SK-N-SH treated with all-trans-retinoic acid at 6 μM for 48 hours (cell line): ENCODE data around the gene DHX36.

ENCODE experiments used
- ATAC-seq: fragments of 200-7000 bp; cut with Tn5 transposase; 3 replicates; pipeline ENCODE4 v1.9.1; 2020; ENCODE audit warnings: mild to moderate bottlenecking, moderate library complexity
- BACH2 ChIP-seq: fragments of 250-450 bp; sonication (Bioruptor Pico); IDR thresholded peaks from 2 replicates; pipeline ENCODE4 v1.9.0; 2021; ENCODE audit warnings: mild to moderate bottlenecking, borderline replicate concordance
- CSDC2 ChIP-seq: fragments of 250-450 bp; sonication (Bioruptor Pico); IDR thresholded peaks from 2 replicates; pipeline ENCODE4 v1.5.0; 2020; ENCODE audit warnings: mild to moderate bottlenecking, moderate library complexity
- ESRRG ChIP-seq: fragments of 250-450 bp; sonication (Bioruptor Pico); IDR thresholded peaks from 2 replicates; pipeline ENCODE4 v1.6.1; 2021; ENCODE audit warnings: mild to moderate bottlenecking
- GLIS3 ChIP-seq: fragments of 250-450 bp; sonication (Bioruptor Pico); IDR thresholded peaks from 2 replicates; pipeline ENCODE4 v1.5.0; 2020; ENCODE audit warnings: mild to moderate bottlenecking, moderate library complexity
- ISL1 ChIP-seq: fragments of 250-450 bp; sonication (Bioruptor Pico); IDR thresholded peaks from 2 replicates; pipeline ENCODE4 v2.1.2; 2022; ENCODE audit warnings: mild to moderate bottlenecking, moderate library complexity
- OSR1 ChIP-seq: fragments of 250-450 bp; sonication (Bioruptor Pico); IDR thresholded peaks from 2 replicates; pipeline ENCODE4 v1.8.0; 2022; ENCODE audit warnings: moderate library complexity, mild to moderate bottlenecking, inconsistent platforms
- PPARA ChIP-seq: fragments of 250-450 bp; sonication (Bioruptor Pico); IDR thresholded peaks from 2 replicates; pipeline ENCODE4 v1.5.0; 2020; ENCODE audit warnings: mild to moderate bottlenecking, borderline replicate concordance
- RARB ChIP-seq: fragments of 250-450 bp; sonication (Bioruptor Pico); IDR thresholded peaks from 2 replicates; pipeline ENCODE4 v1.8.0; 2021; ENCODE audit warnings: mild to moderate bottlenecking, moderate library complexity
- SNAI2 ChIP-seq: fragments of 250-450 bp; sonication (Bioruptor Pico); IDR thresholded peaks from 2 replicates; pipeline ENCODE4 v1.5.0; 2020; ENCODE audit warnings: mild to moderate bottlenecking, moderate library complexity
- TCF4 ChIP-seq: fragments of 250-450 bp; sonication (Bioruptor Pico); IDR thresholded peaks from 2 replicates; pipeline ENCODE4 v1.8.0; 2021; ENCODE audit warnings: mild to moderate bottlenecking, moderate library complexity, borderline replicate concordance
- TOX ChIP-seq: fragments of 250-450 bp; sonication (Bioruptor Pico); IDR thresholded peaks from 2 replicates; pipeline ENCODE4 v1.8.0; 2021; ENCODE audit warnings: mild to moderate bottlenecking, moderate library complexity, borderline replicate concordance
- ZFP3 ChIP-seq: fragments of 250-450 bp; sonication (Bioruptor Pico); IDR thresholded peaks from 2 replicates; pipeline ENCODE4 v1.5.0; 2020; ENCODE audit warnings: mild to moderate bottlenecking, moderate library complexity
- ZFP30 ChIP-seq: fragments of 450-650 bp; formaldehyde crosslinking; IDR thresholded peaks from 2 replicates; pipeline ENCODE4 v1.5.0; 2022; ENCODE audit warnings: mild to moderate bottlenecking, moderate library complexity
- ZNF565 ChIP-seq: fragments of 450-650 bp; formaldehyde crosslinking; conservative IDR thresholded peaks from 2 replicates; pipeline ENCODE4 v1.5.0; 2020; ENCODE audit warnings: low read depth, mild to moderate bottlenecking, moderate library complexity
- ZNF70 ChIP-seq: fragments of 450-650 bp; formaldehyde crosslinking; IDR thresholded peaks from 2 replicates; pipeline ENCODE4 v1.5.0; 2020; ENCODE audit warnings: mild to moderate bottlenecking, moderate library complexity
- TF ChIP-seq, protein P1 (sequence below): fragments of 250-450 bp; sonication (Bioruptor Pico); IDR thresholded peaks from 2 replicates; pipeline ENCODE4 v1.5.1; 2020; ENCODE audit warnings: low read depth, mild to moderate bottlenecking, moderate library complexity
- TF ChIP-seq, protein P2 (sequence below): fragments of 250-450 bp; sonication (Bioruptor Pico); IDR thresholded peaks from 2 replicates; pipeline ENCODE4 v1.8.0; 2021; ENCODE audit warnings: low read depth, mild to moderate bottlenecking, moderate library complexity, borderline replicate concordance
- TF ChIP-seq, protein P3 (sequence below): fragments of 250-450 bp; sonication (Bioruptor Pico); IDR thresholded peaks from 2 replicates; pipeline ENCODE4 v1.5.1; 2021; ENCODE audit warnings: mild to moderate bottlenecking, moderate library complexity
- TF ChIP-seq, protein P4 (sequence below): fragments of 250-450 bp; sonication (Bioruptor Pico); IDR thresholded peaks from 2 replicates; pipeline ENCODE4 v1.8.0; 2020; ENCODE audit warnings: mild to moderate bottlenecking, moderate library complexity, borderline replicate concordance

Gene DHX36

DNA sequence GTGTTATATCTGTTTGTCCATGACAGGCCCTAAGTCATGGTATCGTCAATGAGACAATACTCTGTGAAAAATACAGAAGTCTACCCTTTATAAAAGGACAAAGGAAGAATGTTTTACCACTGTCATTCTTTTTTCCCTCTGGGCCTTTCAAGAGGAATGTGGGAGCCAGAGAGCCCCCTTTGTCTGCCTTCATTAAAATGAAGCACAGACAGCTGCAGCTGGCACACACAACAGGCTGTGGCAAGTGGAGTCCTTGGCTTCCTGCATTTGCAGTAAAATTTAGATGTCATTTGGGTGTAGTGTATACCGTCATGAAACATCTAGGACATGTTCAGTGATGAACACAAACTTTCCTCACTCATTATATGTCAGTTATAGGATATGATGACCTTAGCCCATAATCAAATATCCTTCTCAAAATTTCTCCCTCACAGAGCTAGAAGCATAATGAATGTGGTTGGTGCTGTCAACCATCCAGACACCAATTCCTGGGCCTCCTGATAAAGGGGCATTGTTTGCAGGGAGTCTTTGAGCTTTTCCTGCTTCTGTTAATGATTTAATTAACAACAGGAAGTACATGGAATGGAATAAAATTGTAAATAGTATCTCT lies 76.4 kb downstream of the DHX36 start:
- ATAC-seq: no peak
- TF ChIP-seq PPARA (no peak), TCF4 (no peak), GLIS3 (CRISPR knock-in tag) (no peak)

DNA sequence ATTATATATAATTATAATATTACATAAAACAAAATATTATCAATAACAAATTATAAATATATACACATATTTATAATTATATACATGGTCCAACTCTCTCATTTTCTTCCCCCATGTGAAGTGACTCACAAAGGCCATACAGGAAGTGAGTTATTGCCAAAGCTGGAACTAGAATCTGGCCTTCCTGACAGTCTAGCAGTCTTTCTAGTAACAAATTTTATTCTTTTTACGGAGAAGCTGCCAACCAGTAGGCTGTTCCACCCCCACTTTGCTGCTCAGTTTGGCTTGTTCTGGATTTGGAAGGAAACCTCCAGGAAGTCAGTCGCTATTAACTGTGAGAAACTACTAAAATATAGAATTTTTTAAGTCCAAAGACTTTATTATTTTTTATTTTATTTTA lies 79.6 kb downstream of the DHX36 start:
- no peak for ATAC-seq
- no peak for TF ChIP-seq SNAI2 (CRISPR knock-in tag)
- TF ChIP-seq, protein P1, sequence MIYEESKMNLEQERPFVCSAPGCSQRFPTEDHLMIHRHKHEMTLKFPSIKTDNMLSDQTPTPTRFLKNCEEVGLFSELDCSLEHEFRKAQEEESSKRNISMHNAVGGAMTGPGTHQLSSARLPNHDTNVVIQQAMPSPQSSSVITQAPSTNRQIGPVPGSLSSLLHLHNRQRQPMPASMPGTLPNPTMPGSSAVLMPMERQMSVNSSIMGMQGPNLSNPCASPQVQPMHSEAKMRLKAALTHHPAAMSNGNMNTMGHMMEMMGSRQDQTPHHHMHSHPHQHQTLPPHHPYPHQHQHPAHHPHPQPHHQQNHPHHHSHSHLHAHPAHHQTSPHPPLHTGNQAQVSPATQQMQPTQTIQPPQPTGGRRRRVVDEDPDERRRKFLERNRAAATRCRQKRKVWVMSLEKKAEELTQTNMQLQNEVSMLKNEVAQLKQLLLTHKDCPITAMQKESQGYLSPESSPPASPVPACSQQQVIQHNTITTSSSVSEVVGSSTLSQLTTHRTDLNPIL (CRISPR knock-in tag): no peak
- TF ChIP-seq RARB (CRISPR knock-in tag): no peak
- no peak for TF ChIP-seq PPARA
- TF ChIP-seq ZNF565 (CRISPR knock-in tag): no peak
- TF ChIP-seq, protein P2, sequence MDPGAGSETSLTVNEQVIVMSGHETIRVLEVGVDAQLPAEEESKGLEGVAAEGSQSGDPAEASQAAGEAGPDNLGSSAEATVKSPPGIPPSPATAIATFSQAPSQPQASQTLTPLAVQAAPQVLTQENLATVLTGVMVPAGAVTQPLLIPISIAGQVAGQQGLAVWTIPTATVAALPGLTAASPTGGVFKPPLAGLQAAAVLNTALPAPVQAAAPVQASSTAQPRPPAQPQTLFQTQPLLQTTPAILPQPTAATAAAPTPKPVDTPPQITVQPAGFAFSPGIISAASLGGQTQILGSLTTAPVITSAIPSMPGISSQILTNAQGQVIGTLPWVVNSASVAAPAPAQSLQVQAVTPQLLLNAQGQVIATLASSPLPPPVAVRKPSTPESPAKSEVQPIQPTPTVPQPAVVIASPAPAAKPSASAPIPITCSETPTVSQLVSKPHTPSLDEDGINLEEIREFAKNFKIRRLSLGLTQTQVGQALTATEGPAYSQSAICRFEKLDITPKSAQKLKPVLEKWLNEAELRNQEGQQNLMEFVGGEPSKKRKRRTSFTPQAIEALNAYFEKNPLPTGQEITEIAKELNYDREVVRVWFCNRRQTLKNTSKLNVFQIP (CRISPR knock-in tag): no peak
- TF ChIP-seq, protein P3, sequence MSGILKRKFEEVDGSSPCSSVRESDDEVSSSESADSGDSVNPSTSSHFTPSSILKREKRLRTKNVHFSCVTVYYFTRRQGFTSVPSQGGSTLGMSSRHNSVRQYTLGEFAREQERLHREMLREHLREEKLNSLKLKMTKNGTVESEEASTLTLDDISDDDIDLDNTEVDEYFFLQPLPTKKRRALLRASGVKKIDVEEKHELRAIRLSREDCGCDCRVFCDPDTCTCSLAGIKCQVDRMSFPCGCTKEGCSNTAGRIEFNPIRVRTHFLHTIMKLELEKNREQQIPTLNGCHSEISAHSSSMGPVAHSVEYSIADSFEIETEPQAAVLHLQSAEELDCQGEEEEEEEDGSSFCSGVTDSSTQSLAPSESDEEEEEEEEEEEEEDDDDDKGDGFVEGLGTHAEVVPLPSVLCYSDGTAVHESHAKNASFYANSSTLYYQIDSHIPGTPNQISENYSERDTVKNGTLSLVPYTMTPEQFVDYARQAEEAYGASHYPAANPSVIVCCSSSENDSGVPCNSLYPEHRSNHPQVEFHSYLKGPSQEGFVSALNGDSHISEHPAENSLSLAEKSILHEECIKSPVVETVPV (CRISPR knock-in tag): no peak
- TF ChIP-seq GLIS3 (CRISPR knock-in tag): no peak
- TF ChIP-seq CSDC2 (CRISPR knock-in tag): no peak
- no peak for TF ChIP-seq ISL1 (CRISPR knock-in tag)
- TF ChIP-seq TOX (CRISPR knock-in tag): no peak
- TF ChIP-seq BACH2 (CRISPR knock-in tag): no peak
- TF ChIP-seq, protein P4, sequence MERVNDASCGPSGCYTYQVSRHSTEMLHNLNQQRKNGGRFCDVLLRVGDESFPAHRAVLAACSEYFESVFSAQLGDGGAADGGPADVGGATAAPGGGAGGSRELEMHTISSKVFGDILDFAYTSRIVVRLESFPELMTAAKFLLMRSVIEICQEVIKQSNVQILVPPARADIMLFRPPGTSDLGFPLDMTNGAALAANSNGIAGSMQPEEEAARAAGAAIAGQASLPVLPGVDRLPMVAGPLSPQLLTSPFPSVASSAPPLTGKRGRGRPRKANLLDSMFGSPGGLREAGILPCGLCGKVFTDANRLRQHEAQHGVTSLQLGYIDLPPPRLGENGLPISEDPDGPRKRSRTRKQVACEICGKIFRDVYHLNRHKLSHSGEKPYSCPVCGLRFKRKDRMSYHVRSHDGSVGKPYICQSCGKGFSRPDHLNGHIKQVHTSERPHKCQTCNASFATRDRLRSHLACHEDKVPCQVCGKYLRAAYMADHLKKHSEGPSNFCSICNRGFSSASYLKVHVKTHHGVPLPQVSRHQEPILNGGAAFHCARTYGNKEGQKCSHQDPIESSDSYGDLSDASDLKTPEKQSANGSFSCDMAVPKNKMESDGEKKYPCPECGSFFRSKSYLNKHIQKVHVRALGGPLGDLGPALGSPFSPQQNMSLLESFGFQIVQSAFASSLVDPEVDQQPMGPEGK: no peak
- TF ChIP-seq, all 23 proteins: peak for 0

DNA sequence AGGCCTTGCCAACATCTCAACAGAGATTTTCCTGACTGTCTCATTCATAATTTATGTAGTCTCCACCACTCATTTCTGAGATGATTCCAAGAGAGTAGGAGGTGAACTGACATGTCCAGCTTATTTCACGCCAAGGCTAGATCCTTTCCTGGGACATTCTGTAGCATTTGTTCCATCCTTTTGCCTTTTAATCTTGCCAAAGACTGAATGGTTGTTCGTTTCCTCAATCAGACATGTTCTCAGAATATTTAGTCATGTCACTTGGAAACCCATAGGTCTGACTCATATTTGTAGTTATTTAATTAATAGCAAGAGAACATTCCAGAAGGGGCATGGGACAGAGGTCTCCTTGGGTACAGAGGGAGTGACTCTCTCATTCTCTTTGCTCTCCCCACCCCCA lies 80.9 kb downstream of the DHX36 start:
- TF ChIP-seq TCF4: no peak
- no peak for TF ChIP-seq ZFP3
- TF ChIP-seq BACH2 (CRISPR knock-in tag): no peak
- TF ChIP-seq ZFP30 (CRISPR knock-in tag): no peak
- TF ChIP-seq PPARA: no peak
- TF ChIP-seq, protein P3 (CRISPR knock-in tag): no peak
- TF ChIP-seq, protein P4: no peak
- no peak for TF ChIP-seq ZNF70 (CRISPR knock-in tag)
- TF ChIP-seq OSR1 (CRISPR knock-in tag): no peak
- TF ChIP-seq ESRRG (CRISPR knock-in tag): no peak
- no peak for TF ChIP-seq ISL1 (CRISPR knock-in tag)
- no peak for TF ChIP-seq TOX (CRISPR knock-in tag)
- TF ChIP-seq, protein P2 (CRISPR knock-in tag): no peak
- TF ChIP-seq CSDC2 (CRISPR knock-in tag): no peak
- ATAC-seq: no peak
